ENCODE results near the gene EIF5AL1. TPM values are rescaled to one million over a fixed set of nuclear protein-coding genes. Genes with fewer than 3 reads are reported as not detected.
"Not testable (repeated sequence)": the region's sequence is repeated elsewhere in the genome, so short reads cannot be mapped to it uniquely, and the experiment has no call there.

The EIF5AL1 gene
- total and polyA plus RNA-seq, 2 donors (not counting 1 experiment from before 2014, with no cell fraction given), result 0.33 to 2.0 TPM

GRCh38 chr10:79540930-79541329, 28.6 kb downstream of the EIF5AL1 start:
- H3K79me2 ChIP-seq (ENCODE audit: control insufficient read depth, insufficient read depth, low read length); H4K20me1 ChIP-seq (ENCODE audit: control insufficient read depth, extremely low read depth, insufficient read depth, low read length); DNase-seq (ENCODE audit: low read depth in 2 of 2); H3K4me1 ChIP-seq (ENCODE audit: control insufficient read depth, extremely low read depth, insufficient read depth, low read length); H3K4me2 ChIP-seq (ENCODE audit: extremely low read depth, insufficient read depth, low read length); H3K4me3 ChIP-seq (replicated peaks in 1 of 4; ENCODE audit: control extremely low read depth in 1 of 4, insufficient read depth in 1 of 4, low read depth in 3 of 4, low read length in 4 of 4); H2AFZ ChIP-seq (ENCODE audit: low read length); H3K9ac ChIP-seq (ENCODE audit: insufficient read depth, low read length); H3K9me3 ChIP-seq (ENCODE audit: control insufficient read depth, insufficient read depth, low read depth, low read length); H3K27ac ChIP-seq (ENCODE audit: insufficient read depth, low read length); H3K36me3 ChIP-seq (ENCODE audit: control insufficient read depth, insufficient read depth, low read length); H3K27me3 ChIP-seq (ENCODE audit: control insufficient read depth, insufficient read depth, low read length): not testable (repeated sequence)

- no peaks in the 10 kb centered on the region for H3K4me1 ChIP-seq (ENCODE audit: control insufficient read depth, extremely low read depth, insufficient read depth, low read length)
- H3K9ac ChIP-seq (ENCODE audit: insufficient read depth, low read length), result no peak overlapping the region
- no peaks in the 10 kb centered on the region for H4K20me1 ChIP-seq (ENCODE audit: control insufficient read depth, extremely low read depth, insufficient read depth, low read length)
- H3K27ac ChIP-seq (ENCODE audit: insufficient read depth, low read length), result no peak overlapping the region
- TF ChIP-seq CTCF (conservative IDR thresholded peaks at IDR 0.05 in 1 of 2, IDR thresholded peaks at IDR 0.05 in 1 of 2; ENCODE audit: low read depth in 1 of 2, low read length in 2 of 2) (no peak), EZH2 (IDR thresholded peaks at IDR 0.05; ENCODE audit: low read length, missing control alignments) (no peak)
- DNase-seq (ENCODE audit: low read depth in 2 of 2), result no peak
- H3K4me3 ChIP-seq (replicated peaks in 1 of 4; ENCODE audit: control extremely low read depth in 1 of 4, insufficient read depth in 1 of 4, low read depth in 3 of 4, low read length in 4 of 4), result no peak overlapping the region
- no peaks in the 10 kb centered on the region for H3K27me3 ChIP-seq (ENCODE audit: control insufficient read depth, insufficient read depth, low read length)
- no peaks in the 10 kb centered on the region for H3K36me3 ChIP-seq (ENCODE audit: control insufficient read depth, insufficient read depth, low read length)
- no peaks in the 10 kb centered on the region for H3K79me2 ChIP-seq (ENCODE audit: control insufficient read depth, insufficient read depth, low read length)
- H3K4me2 ChIP-seq (ENCODE audit: extremely low read depth, insufficient read depth, low read length), result no peak overlapping the region
- H2AFZ ChIP-seq (ENCODE audit: low read length), result no peak overlapping the region
- H3K9me3 ChIP-seq (ENCODE audit: control insufficient read depth, insufficient read depth, low read depth, low read length), result no peaks in the 10 kb centered on the region
These were observed 30.3 kb downstream of the EIF5AL1 start for GRCh38 chr10:79542626-79543025.

GRCh38 chr10:79544408-79544807, 32.1 kb downstream of the EIF5AL1 start:
- H3K9me3 ChIP-seq (ENCODE audit: control insufficient read depth, insufficient read depth, low read depth, low read length); H3K27ac ChIP-seq (ENCODE audit: insufficient read depth, low read length): not testable (repeated sequence)

GRCh38 chr10:79544926-79545659, 32.8 kb downstream of the EIF5AL1 start:
- H3K4me1 ChIP-seq (ENCODE audit: control insufficient read depth, extremely low read depth, insufficient read depth, low read length); H3K4me2 ChIP-seq (ENCODE audit: extremely low read depth, insufficient read depth, low read length); H3K27me3 ChIP-seq (ENCODE audit: control insufficient read depth, insufficient read depth, low read length); H3K79me2 ChIP-seq (ENCODE audit: control insufficient read depth, insufficient read depth, low read length); H3K36me3 ChIP-seq (ENCODE audit: control insufficient read depth, insufficient read depth, low read length); H3K27ac ChIP-seq (ENCODE audit: insufficient read depth, low read length); H4K20me1 ChIP-seq (ENCODE audit: control insufficient read depth, extremely low read depth, insufficient read depth, low read length); DNase-seq (ENCODE audit: low read depth in 2 of 2); H3K4me3 ChIP-seq (replicated peaks in 1 of 4; ENCODE audit: control extremely low read depth in 1 of 4, insufficient read depth in 1 of 4, low read depth in 3 of 4, low read length in 4 of 4); H3K9me3 ChIP-seq (ENCODE audit: control insufficient read depth, insufficient read depth, low read depth, low read length); H3K9ac ChIP-seq (ENCODE audit: insufficient read depth, low read length); H2AFZ ChIP-seq (ENCODE audit: low read length): not testable (repeated sequence)

More at GRCh38 chr10:79544408-79544807, 32.1 kb downstream of the EIF5AL1 start:
- not testable (repeated sequence) for H3K4me2 ChIP-seq (ENCODE audit: extremely low read depth, insufficient read depth, low read length); H3K4me1 ChIP-seq (ENCODE audit: control insufficient read depth, extremely low read depth, insufficient read depth, low read length); H3K36me3 ChIP-seq (ENCODE audit: control insufficient read depth, insufficient read depth, low read length); H3K9ac ChIP-seq (ENCODE audit: insufficient read depth, low read length); H3K4me3 ChIP-seq (replicated peaks in 1 of 4; ENCODE audit: control extremely low read depth in 1 of 4, insufficient read depth in 1 of 4, low read depth in 3 of 4, low read length in 4 of 4); DNase-seq (ENCODE audit: low read depth in 2 of 2); H2AFZ ChIP-seq (ENCODE audit: low read length); H3K79me2 ChIP-seq (ENCODE audit: control insufficient read depth, insufficient read depth, low read length); H4K20me1 ChIP-seq (ENCODE audit: control insufficient read depth, extremely low read depth, insufficient read depth, low read length); H3K27me3 ChIP-seq (ENCODE audit: control insufficient read depth, insufficient read depth, low read length)

GRCh38 chr10:79547128-79547527, 34.8 kb downstream of the EIF5AL1 start:
- H4K20me1 ChIP-seq (ENCODE audit: control insufficient read depth, extremely low read depth, insufficient read depth, low read length); H3K79me2 ChIP-seq (ENCODE audit: control insufficient read depth, insufficient read depth, low read length); H2AFZ ChIP-seq (ENCODE audit: low read length); H3K4me2 ChIP-seq (ENCODE audit: extremely low read depth, insufficient read depth, low read length); H3K4me1 ChIP-seq (ENCODE audit: control insufficient read depth, extremely low read depth, insufficient read depth, low read length); H3K9ac ChIP-seq (ENCODE audit: insufficient read depth, low read length); DNase-seq (ENCODE audit: low read depth in 2 of 2); H3K36me3 ChIP-seq (ENCODE audit: control insufficient read depth, insufficient read depth, low read length); H3K4me3 ChIP-seq (replicated peaks in 1 of 4; ENCODE audit: control extremely low read depth in 1 of 4, insufficient read depth in 1 of 4, low read depth in 3 of 4, low read length in 4 of 4); H3K27ac ChIP-seq (ENCODE audit: insufficient read depth, low read length); H3K27me3 ChIP-seq (ENCODE audit: control insufficient read depth, insufficient read depth, low read length); H3K9me3 ChIP-seq (ENCODE audit: control insufficient read depth, insufficient read depth, low read depth, low read length): not testable (repeated sequence)
